ENCODE data around the gene LRIT2. TPM values are rescaled to one million over a fixed set of nuclear protein-coding genes. Genes with fewer than 3 reads are reported as not detected.

Gene LRIT2
- total RNA-seq: not detected
- long read RNA-seq: 0 reads

- no peak within 1 kb of the TSS for H3K4me3 ChIP-seq
- DNase-seq: no peak
- no peaks in the 10 kb centered on the region for H3K9me3 ChIP-seq (replicated peaks)
- no peak within 1 kb of the TSS for H3K27ac ChIP-seq (replicated peaks)
- intact Hi-C loops (cut with micrococcal nuclease): no loop called here
- no peaks in the 10 kb centered on the region for H3K4me1 ChIP-seq
- H3K36me3 ChIP-seq: no peaks in the 10 kb centered on the region
- H3K27me3 ChIP-seq (ENCODE audit: low read depth): peaks cover 56% of the 10 kb centered on the region
- no peak for TF ChIP-seq CTCF (IDR thresholded peaks at IDR 0.05; ENCODE audit: borderline replicate concordance)
Observed at GRCh38 chr10:84225427-84226173, at the start of gene LRIT2. Gene LRIT2, minus strand, starts transcription at chr10:84225544. Its CDS starts 24 bp downstream, at chr10:84225520.

GRCh38 chr10:84270708-84271107 lies 45.4 kb upstream of the LRIT2 start:
- no peak for DNase-seq
- intact Hi-C loops (cut with micrococcal nuclease): no loop called here
- no peak for TF ChIP-seq CTCF (IDR thresholded peaks at IDR 0.05; ENCODE audit: borderline replicate concordance)
- Histone ChIP-seq H3K9me3 (replicated peaks) (no peaks in the 10 kb centered on the region), H3K27me3 (ENCODE audit: low read depth) (peaks cover 51% of the 10 kb centered on the region), H3K4me3 (no peak overlapping the region), H3K4me1 (peaks cover 5% of the 10 kb centered on the region), H3K27ac (replicated peaks) (no peak overlapping the region), H3K36me3 (no peaks in the 10 kb centered on the region)

- no peaks in the 10 kb centered on the region for H3K9me3 ChIP-seq (replicated peaks)
- DNase-seq: no peak
- intact Hi-C loops (cut with micrococcal nuclease): loop anchor here (5.0 to 10.0 kb wide), 2 partner anchors 105 to 268 kb away; no protein-coding TSS in a partner anchor
- H3K4me3 ChIP-seq: no peak overlapping the region
- no peaks in the 10 kb centered on the region for H3K36me3 ChIP-seq
- peaks cover 7% of the 10 kb centered on the region for H3K4me1 ChIP-seq
- TF ChIP-seq CTCF (IDR thresholded peaks at IDR 0.05; ENCODE audit: borderline replicate concordance): no peak
- peaks cover 45% of the 10 kb centered on the region for H3K27me3 ChIP-seq (ENCODE audit: low read depth)
- H3K27ac ChIP-seq (replicated peaks): no peak overlapping the region
Observed at GRCh38 chr10:84269773-84270172, 44.4 kb upstream of the LRIT2 start.

- Histone ChIP-seq H3K4me1 (peaks cover 9% of the 10 kb centered on the region), H3K27me3 (ENCODE audit: low read depth) (peaks cover 42% of the 10 kb centered on the region), H3K27ac (replicated peaks) (no peak overlapping the region), H3K4me3 (no peak overlapping the region), H3K36me3 (no peaks in the 10 kb centered on the region), H3K9me3 (replicated peaks) (no peaks in the 10 kb centered on the region)
- TF ChIP-seq CTCF (IDR thresholded peaks at IDR 0.05; ENCODE audit: borderline replicate concordance): no peak
- no peak for DNase-seq
- intact Hi-C loops (cut with micrococcal nuclease): loop anchor here (5.0 to 10.0 kb wide), 2 partner anchors 106 to 268 kb away; no protein-coding TSS in a partner anchor
Observed at GRCh38 chr10:84269162-84269561, 43.8 kb upstream of the LRIT2 start.

- no peak overlapping the region for H3K27ac ChIP-seq (replicated peaks)
- DNase-seq: no peak
- no peaks in the 10 kb centered on the region for H3K9me3 ChIP-seq (replicated peaks)
- peaks cover 9% of the 10 kb centered on the region for H3K4me1 ChIP-seq
- H3K4me3 ChIP-seq: no peak overlapping the region
- intact Hi-C loops (cut with micrococcal nuclease): loop anchor here (5.0 to 10.0 kb wide), 2 partner anchors 107 to 270 kb away; no protein-coding TSS in a partner anchor
- peaks cover 44% of the 10 kb centered on the region for H3K27me3 ChIP-seq (ENCODE audit: low read depth)
- peak; percentile 62 for TF ChIP-seq CTCF (IDR thresholded peaks at IDR 0.05; ENCODE audit: borderline replicate concordance)
- no peaks in the 10 kb centered on the region for H3K36me3 ChIP-seq
Observed at GRCh38 chr10:84267503-84268126, 42.3 kb upstream of the LRIT2 start.
